Spinal cord (tissue), 10 donors: ENCODE data around the gene DQX1. TPM values are rescaled to one million over a fixed set of nuclear protein-coding genes. Genes with fewer than 3 reads are reported as not detected.

Experiments used
- DNase-seq, 6 donors: peaks; one replicate each; pipeline versions ENCODE4 v3.0.0 to v3.0.0-alpha.2; 2013 to 2015; ENCODE audit warnings: low spot score in 6 of 6, low read depth in 4 of 6
- H3K27ac ChIP-seq: one replicate; pipeline ENCODE4 v1.5.1; 2013; ENCODE audit warnings: low read depth, low read length, control low read depth
- H3K27me3 ChIP-seq: one replicate; pipeline ENCODE4 v1.6.1; 2013; ENCODE audit warnings: low read length; ENCODE audit not compliant: control insufficient read depth, insufficient read depth
- H3K36me3 ChIP-seq: one replicate; pipeline ENCODE4 v1.6.1; 2013; ENCODE audit warnings: low read length; ENCODE audit not compliant: control insufficient read depth, insufficient read depth
- H3K4me1 ChIP-seq: one replicate; pipeline ENCODE4 v1.6.1; 2013; ENCODE audit warnings: low read length; ENCODE audit not compliant: control insufficient read depth, insufficient read depth
- H3K4me3 ChIP-seq: one replicate; pipeline ENCODE4 v1.5.1; 2013; ENCODE audit warnings: low read depth, low read length, control low read depth
- H3K9me3 ChIP-seq: one replicate; pipeline ENCODE4 v1.6.1; 2013; ENCODE audit warnings: low read length; ENCODE audit not compliant: control insufficient read depth, insufficient read depth
- WGBS: methylation state at CpG from one replicate; pipeline ENCODE4 v1.1.5; 2013; ENCODE audit warnings: missing lambda C conversion rate; ENCODE audit not compliant: insufficient coverage; 5-methylcytosine and 5-hydroxymethylcytosine counted together
- polyA plus RNA-seq, 2 donors: library from polyadenylated mRNA; unstranded; fragments of 120-200 nt; gene quantifications; one replicate each; pipeline ENCODE4 v1.2.1, GENCODE V29; 2013; ENCODE audit not compliant: insufficient read length in 2 of 2
- total RNA-seq, 2 donors: library from RNA; depleted of rRNA in 1 of 2; stranded (reverse); fragments of 120-200 nt in 1 of 2; fragments of >200 nt in 1 of 2; gene quantifications; one replicate each; pipeline versions ENCODE4 v1.2.3 to v1.2.4, GENCODE V29; 2013 to 2014
- donor health status: healthy.

Gene DQX1
- total and polyA plus RNA-seq, 4 donors, result 0.28 to 0.62 (median 0.32) TPM; not detected in 1

DNA sequence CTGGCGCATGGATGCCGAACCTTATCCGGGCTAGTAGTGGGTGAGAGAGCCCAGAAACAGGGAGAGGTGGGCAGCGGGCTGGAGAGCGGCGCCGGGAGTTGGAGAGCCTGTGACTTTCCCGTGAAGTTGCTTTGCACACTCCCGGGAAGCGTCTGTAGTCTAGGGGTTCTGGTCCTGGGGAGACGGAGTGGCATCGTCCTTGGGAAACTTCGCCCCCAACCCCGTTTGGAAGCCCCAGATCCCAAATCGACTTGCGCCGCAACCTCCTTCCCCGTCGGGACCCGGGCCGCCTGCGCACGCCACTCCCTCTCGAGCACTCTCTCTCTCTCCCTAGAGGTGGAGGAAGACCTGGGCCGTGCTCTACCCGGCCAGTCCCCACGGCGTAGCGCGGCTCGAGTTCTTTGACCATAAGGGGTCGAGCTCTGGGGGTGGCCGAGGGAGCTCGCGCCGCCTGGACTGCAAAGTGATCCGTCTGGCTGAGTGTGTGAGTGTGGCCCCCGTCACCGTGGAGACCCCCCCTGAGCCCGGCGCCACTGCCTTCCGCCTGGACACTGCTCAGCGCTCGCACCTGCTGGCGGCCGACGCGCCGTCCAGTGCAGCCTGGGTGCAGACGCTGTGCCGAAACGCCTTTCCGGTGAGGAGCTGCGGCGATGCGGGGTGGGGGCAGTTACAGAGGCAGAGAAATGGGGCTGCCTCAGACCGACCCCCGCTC lies 28.9 kb upstream of the DQX1 start:
- peaks cover 42% of the 10 kb centered on the region for H3K4me1 ChIP-seq
- WGBS, result 1% methylated on average over 54 of the region's 58 CpGs

GRCh38 chr2:74553892-74554819 lies 28.1 kb upstream of the DQX1 start, which contains the start of the genes DOK1 and LOXL3:
TSS of gene DOK1 (plus strand) at chr2:74554720. CDS start at chr2:74554755, 35 bp downstream.
TSS of gene LOXL3 (minus strand) at chr2:74553942. CDS start at chr2:74552634, 1,308 bp downstream.
- no peaks in the 10 kb centered on the region for H3K9me3 ChIP-seq
- H3K4me1 ChIP-seq, result peaks cover 50% of the 10 kb centered on the region
- H3K27me3 ChIP-seq, result peaks cover 25% of the 10 kb centered on the region
- peak within 1 kb of the TSS; percentile 95 for H3K27ac ChIP-seq
- H3K36me3 ChIP-seq, result peaks cover 20% of the 10 kb centered on the region
- DNase-seq, result peak in 3 of 6 donors; percentile 73 to 95 (median 89)
- peak within 1 kb of the TSS; percentile 77 for H3K4me3 ChIP-seq
- WGBS, result 0% methylated on average over 71 of the region's 73 CpGs

More for the DNA sequence above, 28.9 kb upstream of the DQX1 start:
- DNase-seq, result no peak
- H3K27me3 ChIP-seq, result peaks cover 24% of the 10 kb centered on the region
- H3K27ac ChIP-seq, result peak overlapping the region; percentile 95
- H3K36me3 ChIP-seq, result peaks cover 14% of the 10 kb centered on the region
- H3K4me3 ChIP-seq, result peak overlapping the region; percentile 77
- H3K9me3 ChIP-seq, result no peaks in the 10 kb centered on the region

DNA sequence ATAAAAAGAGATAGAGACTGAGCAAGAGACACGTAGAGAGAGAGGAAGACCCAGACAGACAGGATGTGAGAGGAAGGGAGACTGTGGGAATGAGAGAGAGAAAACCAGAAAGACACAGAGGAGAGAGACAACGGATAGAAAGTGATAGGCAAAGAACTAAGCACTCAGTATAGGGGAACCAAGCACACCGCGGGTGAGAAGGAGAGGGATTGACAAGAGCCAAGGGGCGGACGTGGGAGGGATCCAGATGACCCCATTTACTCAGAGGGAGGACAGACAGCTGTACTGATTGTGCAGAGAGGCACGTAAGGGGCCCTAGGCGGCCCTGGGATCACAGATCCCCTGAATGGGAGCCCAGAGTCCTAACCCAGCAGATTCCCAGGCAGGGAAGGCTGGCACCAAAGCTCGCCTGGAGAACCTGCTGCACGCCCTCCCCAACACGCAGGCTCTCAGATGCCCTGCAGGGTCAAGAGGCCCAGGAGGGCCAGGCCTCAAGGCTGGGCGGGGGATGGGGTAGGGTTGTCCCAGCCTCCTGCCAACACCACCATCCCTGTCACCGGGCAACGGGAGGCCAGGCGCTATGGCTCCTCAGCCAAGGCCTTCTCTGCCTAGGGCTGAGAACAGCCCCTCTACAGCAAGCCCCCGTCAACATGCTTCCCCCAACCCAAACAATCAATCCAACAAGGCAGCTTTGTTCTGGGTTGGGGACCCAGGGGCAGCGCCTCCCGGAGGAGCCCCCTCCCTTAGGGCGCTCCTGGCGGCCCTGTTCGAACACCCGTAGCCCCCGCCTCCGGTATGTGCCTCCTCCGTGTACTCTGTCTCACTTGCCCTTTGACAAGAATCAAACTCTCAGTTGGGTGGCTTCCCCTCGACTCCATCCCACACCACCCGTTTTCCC lies 27.1 kb upstream of the DQX1 start:
- H3K27ac ChIP-seq, result peak overlapping the region; percentile 95
- peaks cover 57% of the 10 kb centered on the region for H3K4me1 ChIP-seq
- H3K27me3 ChIP-seq, result peaks cover 25% of the 10 kb centered on the region
- H3K4me3 ChIP-seq, result peak overlapping the region; percentile 77
- H3K9me3 ChIP-seq, result no peaks in the 10 kb centered on the region
- peak in 2 of 6 donors; percentile 56 to 67 for DNase-seq
- WGBS, result 15% methylated on average over 26 of the region's 27 CpGs
- H3K36me3 ChIP-seq, result peaks cover 20% of the 10 kb centered on the region

DNA sequence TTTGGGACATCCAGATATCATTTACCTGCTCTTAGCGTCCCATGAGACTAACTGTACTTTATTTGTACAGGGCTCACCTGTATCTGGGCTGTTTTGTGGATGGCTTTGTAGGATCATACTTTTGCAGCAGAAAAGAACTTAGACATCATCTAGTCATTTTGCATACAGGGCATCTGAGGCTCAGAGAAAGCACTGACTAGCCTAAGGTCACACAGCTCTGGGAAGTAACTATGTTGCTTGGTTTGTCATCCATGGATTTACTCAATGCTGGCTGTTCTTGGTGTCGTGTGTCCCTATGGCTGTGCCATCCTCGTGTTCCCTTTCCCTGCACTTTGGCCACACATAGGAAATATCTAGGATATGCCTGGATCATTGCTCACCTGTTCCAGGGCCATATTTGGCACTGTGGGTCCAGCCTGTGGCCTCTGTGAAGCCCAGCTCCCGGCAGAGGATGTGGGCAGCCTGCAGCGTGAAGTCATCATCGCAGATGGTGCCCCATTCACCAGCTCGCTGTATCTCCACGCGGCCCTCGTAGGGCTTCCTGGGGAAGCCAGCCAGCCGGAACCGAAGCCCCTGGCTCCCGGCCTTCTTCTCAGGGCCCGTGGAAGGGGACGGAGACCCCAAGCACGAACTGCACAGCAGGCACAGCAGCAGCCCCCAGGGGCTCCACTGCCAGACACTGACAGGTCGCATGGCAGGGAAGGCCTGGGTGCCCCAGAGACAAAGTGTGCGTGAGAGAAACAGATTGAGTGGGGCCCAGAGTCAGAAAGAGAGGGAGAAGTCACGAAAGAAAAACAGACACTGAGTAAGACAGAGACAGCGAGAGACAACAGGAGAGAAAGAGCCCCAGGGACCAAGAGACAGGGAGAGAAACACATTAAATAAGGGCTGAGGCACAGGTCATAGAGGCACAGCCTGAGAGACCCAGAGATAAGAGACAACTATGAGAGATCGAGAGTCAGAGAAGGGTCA lies 26.2 kb upstream of the DQX1 start:
- Histone ChIP-seq H3K4me3 (peak overlapping the region; percentile 77), H3K27me3 (peaks cover 25% of the 10 kb centered on the region), H3K36me3 (peaks cover 20% of the 10 kb centered on the region), H3K9me3 (no peaks in the 10 kb centered on the region), H3K27ac (peak overlapping the region; percentile 95), H3K4me1 (peaks cover 58% of the 10 kb centered on the region)
- 58% methylated on average over 21 of the region's 21 CpGs for WGBS
- no peak for DNase-seq

- H3K36me3 ChIP-seq, result peaks cover 15% of the 10 kb centered on the region
- DNase-seq, result no peak
- no peaks in the 10 kb centered on the region for H3K9me3 ChIP-seq
- peaks cover 23% of the 10 kb centered on the region for H3K27me3 ChIP-seq
- H3K27ac ChIP-seq, result no peak overlapping the region
- H3K4me1 ChIP-seq, result peaks cover 58% of the 10 kb centered on the region
- H3K4me3 ChIP-seq, result no peak overlapping the region
Measured at GRCh38 chr2:74551530-74551929, 25.5 kb upstream of the DQX1 start.

GRCh38 chr2:74550231-74550630 lies 24.2 kb upstream of the DQX1 start:
- Histone ChIP-seq H3K9me3 (no peaks in the 10 kb centered on the region), H3K27ac (no peak overlapping the region), H3K4me3 (no peak overlapping the region), H3K36me3 (peaks cover 6% of the 10 kb centered on the region), H3K27me3 (peaks cover 13% of the 10 kb centered on the region), H3K4me1 (peaks cover 52% of the 10 kb centered on the region)
- 73% methylated on average over 5 of the region's 7 CpGs for WGBS
- DNase-seq, result no peak

- Histone ChIP-seq H3K27ac (no peak overlapping the region), H3K4me3 (peak overlapping the region; percentile 55), H3K36me3 (peaks cover 6% of the 10 kb centered on the region), H3K27me3 (peaks cover 7% of the 10 kb centered on the region), H3K9me3 (no peaks in the 10 kb centered on the region), H3K4me1 (peaks cover 41% of the 10 kb centered on the region)
- peak in 2 of 6 donors; percentile 60 to 61 for DNase-seq
- WGBS, result 4% methylated on average over 85 of the region's 85 CpGs
Measured at GRCh38 chr2:74548900-74549826, 23.1 kb upstream of the DQX1 start.
